Esophagus muscularis mucosa (tissue), 4 donors: Measurements from ENCODE around the gene CCDC9B. TPM values are rescaled to one million over a fixed set of nuclear protein-coding genes. Genes with fewer than 3 reads are reported as not detected.

ENCODE experiments used
- DNase-seq: peaks from one replicate; pipeline ENCODE4 v3.0.0-alpha.2; 2017; ENCODE audit errors: extremely low spot score
- H3K27ac ChIP-seq, 4 donors: fragments of 200-600 bp; sonication (generic); replicated peaks in 1 of 4; 1 replicate in 3 of 4; 2 replicates in 1 of 4; pipeline ENCODE4 v1.5.1; 2016 to 2019; ENCODE audit warnings: mild to moderate bottlenecking in 1 of 4
- H3K27me3 ChIP-seq, 4 donors: fragments of 200-600 bp; sonication (generic); one replicate each; pipeline versions ENCODE4 v1.5.1 to v1.6.0; 2016 to 2019
- H3K36me3 ChIP-seq, 4 donors: fragments of 200-600 bp; sonication (generic); one replicate each; pipeline ENCODE4 v1.5.1; 2016 to 2019
- H3K4me1 ChIP-seq, 4 donors: fragments of 200-600 bp; sonication (generic); one replicate each; pipeline ENCODE4 v1.5.1; 2016 to 2019
- H3K4me3 ChIP-seq, 4 donors: fragments of 200-600 bp; sonication (generic); 1 replicate in 2 of 4; 2 replicates in 2 of 4; pipeline ENCODE4 v1.5.1; 2016 to 2019; ENCODE audit warnings: mild to moderate bottlenecking in 4 of 4, moderate library complexity in 1 of 4
- H3K9me3 ChIP-seq, 4 donors: fragments of 200-600 bp; sonication (generic); 1 replicate in 3 of 4; 2 replicates in 1 of 4; pipeline ENCODE4 v1.5.1; 2016 to 2019
- EP300 ChIP-seq: sonication (generic); formaldehyde crosslinking; IDR thresholded peaks from one replicate; pipeline ENCODE4 v1.6.1; 2017; ENCODE audit warnings: antibody characterized with exemption
- POLR2A ChIP-seq: fragments of 450-650 bp; IDR thresholded peaks from one replicate; pipeline ENCODE4 v1.6.1; 2017; ENCODE audit warnings: antibody characterized with exemption, moderate library complexity, mild to moderate bottlenecking, low read depth
- POLR2AphosphoS5 ChIP-seq, 2 donors: sonication (generic); formaldehyde crosslinking; IDR thresholded peaks; one replicate each; pipeline ENCODE4 v1.6.1; 2017; ENCODE audit warnings: antibody characterized with exemption in 2 of 2
- WGBS: methylation state at CpG from one replicate; pipeline ENCODE4 v1.1.5; 2018; 5-methylcytosine and 5-hydroxymethylcytosine counted together
- intact Hi-C: fragments of 100-400 bp; cut with DNase I; formaldehyde crosslinking; loops from one replicate; pipeline ENCODE4 v1.15.1; 2023
- total RNA-seq, 4 donors: library from RNA; depleted of rRNA; stranded (reverse); fragments of >200 nt; gene quantifications; one replicate each; pipeline versions ENCODE4 v1.1.0 to v1.2.1, GENCODE V29; 2016
- TF ChIP-seq, protein P1 (sequence below), 3 experiments: fragments of 200-600 bp in 2 of 3; fragments of 450-650 bp in 1 of 3; sonication (generic) in 2 of 3; IDR thresholded peaks; one replicate each; pipeline ENCODE4 v1.5.1; 2017 to 2019; ENCODE audit warnings: antibody characterized with exemption in 3 of 3, mild to moderate bottlenecking in 2 of 3, moderate library complexity in 1 of 3

The CCDC9B gene
- total RNA-seq, 4 donors from 2014 or later = 22.9 to 82.6 (median 56.3) TPM

DNA sequence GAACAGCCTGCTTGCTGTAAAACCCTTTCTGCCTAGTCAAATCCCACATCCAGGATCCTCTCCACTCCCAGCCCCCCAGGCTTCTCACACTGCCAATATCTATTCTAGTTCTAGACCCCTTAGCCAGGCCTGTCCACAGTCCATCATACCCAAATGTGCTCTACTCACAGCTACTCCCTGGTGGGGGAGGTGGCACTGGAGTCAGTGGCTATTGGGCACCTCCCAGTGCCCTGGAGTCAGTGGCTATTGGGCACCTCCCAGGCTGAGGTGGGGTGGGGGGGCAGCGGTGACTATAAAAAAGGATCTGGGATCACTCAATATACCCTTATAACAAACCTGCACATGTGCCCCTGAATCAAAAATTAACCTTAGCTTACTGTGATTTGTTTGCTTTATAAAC, 16.5 kb upstream of the CCDC9B start:
- Histone ChIP-seq H3K9me3 (no peaks in the 10 kb centered on the region), H3K4me3 (peak overlapping the region in 3 of 4 donors; percentile 54 to 57 (median 55)), H3K27me3 (peaks cover 0 to 12% (median 0%) of the 10 kb centered on the region in 4 donors), H3K36me3 (no peaks in the 10 kb centered on the region), H3K4me1 (peaks cover 15 to 29% (median 28%) of the 10 kb centered on the region in 4 donors), H3K27ac (no peak overlapping the region)
- 78% methylated on average over 1 of the region's 1 CpG for WGBS
- DNase-seq = no peak
- TF ChIP-seq EP300 (no peak), POLR2A (no peak), POLR2AphosphoS5 (IDR thresholded peaks at IDR 0.05) (no peak)
- TF ChIP-seq, protein P1, sequence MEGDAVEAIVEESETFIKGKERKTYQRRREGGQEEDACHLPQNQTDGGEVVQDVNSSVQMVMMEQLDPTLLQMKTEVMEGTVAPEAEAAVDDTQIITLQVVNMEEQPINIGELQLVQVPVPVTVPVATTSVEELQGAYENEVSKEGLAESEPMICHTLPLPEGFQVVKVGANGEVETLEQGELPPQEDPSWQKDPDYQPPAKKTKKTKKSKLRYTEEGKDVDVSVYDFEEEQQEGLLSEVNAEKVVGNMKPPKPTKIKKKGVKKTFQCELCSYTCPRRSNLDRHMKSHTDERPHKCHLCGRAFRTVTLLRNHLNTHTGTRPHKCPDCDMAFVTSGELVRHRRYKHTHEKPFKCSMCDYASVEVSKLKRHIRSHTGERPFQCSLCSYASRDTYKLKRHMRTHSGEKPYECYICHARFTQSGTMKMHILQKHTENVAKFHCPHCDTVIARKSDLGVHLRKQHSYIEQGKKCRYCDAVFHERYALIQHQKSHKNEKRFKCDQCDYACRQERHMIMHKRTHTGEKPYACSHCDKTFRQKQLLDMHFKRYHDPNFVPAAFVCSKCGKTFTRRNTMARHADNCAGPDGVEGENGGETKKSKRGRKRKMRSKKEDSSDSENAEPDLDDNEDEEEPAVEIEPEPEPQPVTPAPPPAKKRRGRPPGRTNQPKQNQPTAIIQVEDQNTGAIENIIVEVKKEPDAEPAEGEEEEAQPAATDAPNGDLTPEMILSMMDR (IDR thresholded peaks at IDR 0.05) = no peak
- intact Hi-C loops = no loop called here

DNA sequence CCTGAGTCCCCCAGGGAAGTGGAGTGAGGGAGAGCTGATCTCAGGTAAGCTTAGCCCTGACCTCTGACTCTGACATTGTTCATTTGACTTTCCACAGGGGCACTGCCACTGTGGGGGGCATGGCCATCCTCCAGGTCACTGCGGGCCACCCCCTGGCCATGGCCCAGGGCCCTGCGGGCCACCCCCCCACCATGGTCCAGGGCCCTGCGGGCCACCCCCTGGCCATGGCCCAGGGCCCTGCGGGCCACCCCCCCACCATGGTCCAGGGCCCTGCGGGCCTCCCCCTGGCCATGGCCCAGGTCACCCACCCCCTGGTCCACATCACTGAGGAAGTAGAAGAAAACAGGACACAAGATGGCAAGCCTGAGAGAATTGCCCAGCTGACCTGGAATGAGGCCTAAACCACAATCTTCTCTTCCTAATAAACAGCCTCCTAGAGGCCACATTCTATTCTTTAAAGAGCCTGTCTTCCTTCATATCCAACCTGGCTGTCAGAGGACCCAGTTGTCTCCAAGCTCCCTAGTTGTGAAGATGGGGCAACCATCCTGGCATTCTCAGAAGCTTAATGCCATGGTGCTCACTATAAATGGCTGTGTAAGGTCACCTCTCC, 15.3 kb upstream of the CCDC9B start:
- TF ChIP-seq POLR2A (no peak), POLR2AphosphoS5 (IDR thresholded peaks at IDR 0.05) (no peak)
- TF ChIP-seq, protein P1 (IDR thresholded peaks at IDR 0.05) = no peak
- no peaks in the 10 kb centered on the region for H3K36me3 ChIP-seq
- no peak overlapping the region for H3K4me3 ChIP-seq
- 100% methylated on average over 4 of the region's 5 CpGs for whole genome bisulfite sequencing
- H3K27me3 ChIP-seq = peaks cover 0 to 12% (median 0%) of the 10 kb centered on the region in 4 donors
- no peak overlapping the region for H3K27ac ChIP-seq
- peaks cover 15 to 29% (median 28%) of the 10 kb centered on the region in 4 donors for H3K4me1 ChIP-seq
- DNase-seq = no peak
- intact Hi-C loops = no loop called here
- H3K9me3 ChIP-seq = no peaks in the 10 kb centered on the region

DNA sequence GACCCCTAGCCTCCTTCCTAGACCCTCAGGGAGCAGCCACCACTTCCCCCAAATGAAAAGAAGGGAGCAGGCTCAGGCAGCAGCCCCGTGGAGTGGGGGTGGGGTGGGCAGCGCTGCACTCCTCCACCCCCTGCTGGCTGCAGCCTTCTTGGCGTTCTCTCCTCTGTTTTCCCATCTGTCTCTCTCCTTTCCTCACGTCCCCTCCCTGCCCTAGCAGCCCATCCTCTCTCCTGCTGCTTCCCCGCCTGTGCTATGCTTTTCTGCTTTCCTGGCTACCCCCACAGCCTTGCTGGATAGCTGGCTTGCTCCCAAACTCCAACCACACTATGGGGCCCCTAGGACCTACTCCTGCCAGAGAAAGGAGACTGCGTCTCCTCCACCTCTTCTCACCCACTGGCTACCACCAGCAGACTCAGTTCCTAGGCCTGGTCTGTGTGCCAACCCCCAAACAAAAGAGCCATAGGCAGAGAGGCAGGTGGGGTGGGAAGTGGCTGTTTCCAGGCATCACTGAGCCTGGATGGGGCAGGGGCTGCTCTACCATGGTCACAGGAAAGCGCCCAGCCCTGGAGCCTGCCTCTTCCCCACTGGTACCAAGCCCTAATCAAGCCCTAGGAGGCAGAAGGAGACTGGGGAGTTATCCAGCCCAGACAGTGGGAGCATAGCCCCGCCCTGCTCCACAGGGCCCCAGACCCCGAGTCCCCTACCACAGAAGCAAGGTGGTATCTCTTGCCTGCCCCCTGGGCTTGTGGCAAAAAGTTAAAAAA, 13.9 kb upstream of the CCDC9B start:
- no peak for TF ChIP-seq POLR2AphosphoS5 (IDR thresholded peaks at IDR 0.05)
- TF ChIP-seq, protein P1 (IDR thresholded peaks at IDR 0.05) = peak; percentile 42 to 50 (median 42)
- no peaks in the 10 kb centered on the region for H3K9me3 ChIP-seq
- WGBS = 38% methylated on average over 8 of the region's 9 CpGs
- H3K4me3 ChIP-seq = no peak overlapping the region
- no peak overlapping the region for H3K27ac ChIP-seq
- no peaks in the 10 kb centered on the region for H3K36me3 ChIP-seq
- H3K4me1 ChIP-seq = peaks cover 15 to 29% (median 28%) of the 10 kb centered on the region in 4 donors
- intact Hi-C loops = loop anchor here (5.0 kb wide), 1 partner anchor 68 kb away; no protein-coding TSS in a partner anchor
- no peak for DNase-seq
- peaks cover 0 to 12% (median 0%) of the 10 kb centered on the region in 4 donors for H3K27me3 ChIP-seq

DNA sequence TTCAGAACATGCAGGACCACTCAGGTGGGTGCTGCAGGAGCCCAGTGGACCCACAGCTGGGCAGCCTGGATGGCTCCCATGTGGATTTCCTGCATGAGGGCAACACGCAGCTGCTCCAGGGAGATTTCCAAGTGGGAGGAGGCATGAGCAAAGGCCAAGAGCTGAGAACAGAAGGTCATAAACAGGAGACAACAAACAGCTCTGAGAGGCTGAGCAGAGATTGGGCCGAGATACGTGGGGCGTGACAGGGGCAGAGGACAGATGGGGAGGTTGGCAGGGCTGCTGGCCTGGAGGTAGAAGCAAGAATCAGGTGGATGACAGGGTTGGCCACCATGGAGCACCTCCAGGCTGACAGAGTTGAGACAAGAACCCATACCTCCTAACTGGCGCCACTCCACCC, 13.0 kb upstream of the CCDC9B start:
- Histone ChIP-seq H3K4me3 (no peak overlapping the region), H3K9me3 (no peaks in the 10 kb centered on the region), H3K36me3 (no peaks in the 10 kb centered on the region), H3K27me3 (peaks cover 0 to 4% (median 0%) of the 10 kb centered on the region in 4 donors), H3K4me1 (peaks cover 14 to 25% (median 23%) of the 10 kb centered on the region in 4 donors), H3K27ac (no peak overlapping the region)
- TF ChIP-seq POLR2AphosphoS5 (IDR thresholded peaks at IDR 0.05) = no peak
- intact Hi-C loops = loop anchor here (5.0 kb wide), 1 partner anchor 69 kb away; no protein-coding TSS in a partner anchor
- DNase-seq = no peak
- WGBS = 86% methylated on average over 5 of the region's 5 CpGs

DNA sequence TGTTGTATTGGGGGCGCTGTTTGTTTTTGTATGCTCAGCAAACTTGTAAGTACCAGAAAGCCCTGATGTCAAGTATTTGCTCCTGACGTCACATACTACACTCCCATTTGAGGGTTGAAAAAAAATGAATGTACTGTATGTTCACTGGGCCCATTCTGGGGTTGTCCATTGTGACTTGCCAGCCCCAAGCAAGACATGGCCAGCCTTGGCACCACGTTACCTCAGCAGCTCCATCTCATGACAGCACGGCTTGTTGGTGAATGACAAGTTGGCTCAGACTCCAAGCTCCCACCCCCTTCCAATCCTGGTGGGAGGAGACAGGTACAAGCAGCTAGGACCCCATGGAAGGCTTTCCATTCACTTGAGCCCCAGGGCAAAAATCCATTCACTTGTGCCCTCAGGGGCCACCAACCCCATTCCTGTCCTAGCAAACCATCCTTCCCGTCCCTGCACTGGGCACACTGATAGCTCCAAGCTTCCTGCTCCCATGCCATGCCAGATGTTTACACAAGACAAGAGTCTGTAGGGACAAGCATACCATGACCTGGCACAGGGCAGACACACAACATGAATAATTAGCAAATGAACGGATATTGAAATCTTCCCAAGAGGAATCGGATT, 11.7 kb upstream of the CCDC9B start:
- no peak for TF ChIP-seq POLR2A
- TF ChIP-seq, protein P1 (IDR thresholded peaks at IDR 0.05) = no peak
- TF ChIP-seq EP300 = no peak
- no peak for TF ChIP-seq POLR2AphosphoS5 (IDR thresholded peaks at IDR 0.05)
- intact Hi-C loops = loop anchor here (5.0 kb wide), 1 partner anchor 70 kb away; no protein-coding TSS in a partner anchor
- Histone ChIP-seq H3K4me1 (peaks cover 5 to 14% (median 11%) of the 10 kb centered on the region in 4 donors), H3K27me3 (no peaks in the 10 kb centered on the region), H3K36me3 (no peaks in the 10 kb centered on the region), H3K9me3 (no peaks in the 10 kb centered on the region), H3K27ac (no peak overlapping the region), H3K4me3 (no peak overlapping the region)
- no peak for DNase-seq
- WGBS = 85% methylated on average over 5 of the region's 7 CpGs
